KMS-11 (cell line): ENCODE measurements around the gene KCTD13.
"Not testable (repeated sequence)": the region's sequence is repeated elsewhere in the genome, so short reads cannot be mapped to it uniquely, and the experiment has no call there.

Source experiments
- H2AFZ ChIP-seq: fragments of 200-600 bp; sonication (generic); 2 replicates; pipeline ENCODE4 v1.6.1; 2016; ENCODE audit warnings: antibody characterized with exemption, mixed run types, low read depth
- H3K27ac ChIP-seq: fragments of 200-600 bp; sonication (generic); 2 replicates; pipeline ENCODE4 v1.6.1; 2016; ENCODE audit warnings: mild to moderate bottlenecking, mixed run types
- H3K27me3 ChIP-seq: fragments of 200-600 bp; sonication (generic); 2 replicates; pipeline ENCODE4 v1.6.1; 2017; ENCODE audit warnings: mild to moderate bottlenecking, low read depth, mixed run types, moderate library complexity; ENCODE audit not compliant: insufficient read depth
- H3K36me3 ChIP-seq: fragments of 200-600 bp; sonication (generic); 2 replicates; pipeline ENCODE4 v1.6.1; 2017; ENCODE audit warnings: mild to moderate bottlenecking, mixed run types; ENCODE audit not compliant: insufficient read depth
- H3K4me1 ChIP-seq: fragments of 200-600 bp; sonication (generic); 2 replicates; pipeline ENCODE4 v1.6.1; 2016; ENCODE audit warnings: mild to moderate bottlenecking, low read depth, mixed run types; ENCODE audit not compliant: poor library complexity, severe bottlenecking
- H3K4me2 ChIP-seq: fragments of 200-600 bp; sonication (generic); 2 replicates; pipeline ENCODE4 v1.7.0; 2016; ENCODE audit warnings: mild to moderate bottlenecking, mixed run types
- H3K4me3 ChIP-seq: fragments of 200-600 bp; sonication (generic); IDR thresholded peaks from 2 replicates; pipeline ENCODE4 v1.6.1; 2017; ENCODE audit warnings: low read depth, low read length, mixed read lengths; ENCODE audit not compliant: insufficient read depth
- H3K79me2 ChIP-seq: fragments of 200-600 bp; sonication (generic); 2 replicates; pipeline ENCODE4 v1.6.1; 2016; ENCODE audit warnings: low read depth, mixed run types; ENCODE audit not compliant: insufficient read depth
- H3K9ac ChIP-seq: fragments of 200-600 bp; sonication (generic); 2 replicates; pipeline ENCODE4 v1.6.1; 2016; ENCODE audit warnings: mild to moderate bottlenecking, mixed run types
- H4K20me1 ChIP-seq: fragments of 200-600 bp; sonication (generic); 2 replicates; pipeline ENCODE4 v1.6.1; 2016; ENCODE audit warnings: mild to moderate bottlenecking, mixed run types; ENCODE audit not compliant: insufficient read depth
- CTCF ChIP-seq: fragments of 200-600 bp; sonication (generic); conservative IDR thresholded peaks from 2 replicates; pipeline ENCODE4 v1.6.1; 2017; ENCODE audit warnings: low read depth, mild to moderate bottlenecking, antibody characterized with exemption, low read length, moderate library complexity, mixed read lengths

The KCTD13 gene

DNA sequence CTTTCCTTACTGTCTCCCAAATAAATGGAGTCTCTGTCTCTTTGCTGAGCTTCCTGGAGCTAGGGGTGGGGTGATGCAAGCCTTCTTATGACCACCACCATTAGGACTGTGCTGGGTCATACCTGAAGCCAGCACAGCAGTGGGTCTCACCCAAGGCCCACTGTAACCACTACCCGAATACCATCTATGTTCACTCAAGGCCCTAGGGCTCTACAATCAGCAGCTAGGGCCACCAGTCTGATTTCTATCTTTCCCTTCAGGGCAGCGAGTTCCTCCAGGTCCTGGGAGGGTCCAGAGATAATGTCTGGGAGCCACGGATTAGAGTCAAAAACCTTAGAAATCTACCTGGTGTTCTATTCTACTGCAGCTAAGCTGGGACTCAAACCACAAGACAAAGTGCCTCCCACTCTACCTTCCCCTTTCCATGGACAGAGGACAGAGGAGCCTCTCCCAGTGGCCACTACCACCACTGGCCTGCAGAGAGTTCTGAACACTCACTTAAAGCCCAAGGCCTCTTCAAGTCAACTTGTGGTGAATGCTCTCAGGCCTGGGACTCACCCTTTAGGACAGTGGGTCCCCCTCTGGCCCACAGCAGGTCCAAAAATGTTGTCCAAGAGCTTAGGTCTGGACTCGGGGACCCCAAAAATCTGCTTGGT is 24.9 kb upstream of the KCTD13 start:
- Histone ChIP-seq H3K27me3 (no peaks in the 10 kb centered on the region), H3K27ac (no peak overlapping the region), H3K4me1 (no peaks in the 10 kb centered on the region), H3K9ac (no peak overlapping the region), H3K79me2 (no peaks in the 10 kb centered on the region), H3K36me3 (no peaks in the 10 kb centered on the region), H4K20me1 (no peaks in the 10 kb centered on the region), H3K4me2 (no peak overlapping the region), H3K4me3 (no peak overlapping the region), H2AFZ (no peak overlapping the region)
- TF ChIP-seq CTCF, result no peak

GRCh38 chr16:29947897-29948296 is 21.9 kb upstream of the KCTD13 start:
- Histone ChIP-seq H3K27me3 (no peaks in the 10 kb centered on the region), H3K36me3 (no peaks in the 10 kb centered on the region)
- no peak for TF ChIP-seq CTCF

DNA sequence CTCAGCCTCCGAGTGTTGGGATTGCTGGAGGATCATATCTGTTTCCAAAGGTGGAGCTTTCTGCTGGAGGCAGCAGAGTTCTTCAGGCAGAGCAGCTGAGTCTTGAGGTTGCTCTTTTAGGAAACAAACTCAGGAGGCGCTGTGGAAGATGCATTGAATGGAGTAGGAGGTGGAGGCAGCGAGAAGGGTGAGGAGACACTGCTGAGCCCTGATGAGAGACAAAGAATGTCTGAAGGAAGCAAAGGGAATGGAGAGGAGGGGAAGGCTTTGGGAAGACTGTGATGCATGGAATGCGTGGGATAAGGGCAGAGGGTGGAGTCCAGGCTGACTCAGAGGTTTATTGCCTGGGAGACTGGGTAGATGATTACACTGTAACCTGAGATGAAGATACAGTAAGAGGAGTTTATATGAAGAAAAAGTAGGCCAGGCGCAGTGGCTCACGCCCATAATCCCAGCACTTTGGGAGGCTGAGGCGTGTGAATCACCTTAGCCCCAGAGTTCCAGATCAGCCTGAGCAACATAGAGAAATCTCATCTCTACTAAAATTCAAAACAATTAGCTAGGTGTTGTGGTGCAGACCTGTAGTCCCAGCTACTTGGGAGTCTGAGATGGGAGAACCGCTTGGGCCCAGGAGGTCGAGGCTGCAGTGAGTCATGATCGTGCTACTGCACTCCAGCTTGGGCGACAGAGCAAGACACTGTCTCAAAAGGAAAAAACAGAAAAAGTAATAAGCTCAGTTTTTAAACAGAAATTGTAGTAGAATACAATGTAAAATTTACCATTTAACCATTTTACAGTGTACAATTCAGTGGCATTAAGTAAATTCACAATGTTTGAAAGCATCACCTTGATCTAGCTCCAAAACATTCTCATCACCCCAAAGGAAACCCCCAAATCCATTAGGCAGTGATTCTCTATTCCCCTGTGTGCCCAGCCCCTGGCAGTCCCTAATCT is 18.1 kb upstream of the KCTD13 start:
- Histone ChIP-seq H3K9ac (no peak overlapping the region), H3K79me2 (no peaks in the 10 kb centered on the region), H3K36me3 (no peaks in the 10 kb centered on the region), H3K27me3 (no peaks in the 10 kb centered on the region), H3K27ac (no peak overlapping the region), H3K4me2 (no peak overlapping the region), H3K4me3 (no peak overlapping the region), H2AFZ (no peak overlapping the region), H4K20me1 (no peaks in the 10 kb centered on the region), H3K4me1 (no peaks in the 10 kb centered on the region)
- no peak for TF ChIP-seq CTCF

More at GRCh38 chr16:29947897-29948296, 21.9 kb upstream of the KCTD13 start:
- Histone ChIP-seq H3K4me2 (no peak overlapping the region), H3K9ac (no peak overlapping the region), H3K4me3 (no peak overlapping the region), H3K4me1 (no peaks in the 10 kb centered on the region), H3K79me2 (no peaks in the 10 kb centered on the region), H4K20me1 (no peaks in the 10 kb centered on the region), H2AFZ (no peak overlapping the region), H3K27ac (no peak overlapping the region)

GRCh38 chr16:29940656-29941055 is 14.6 kb upstream of the KCTD13 start:
- no peak overlapping the region for H2AFZ ChIP-seq
- no peaks in the 10 kb centered on the region for H3K36me3 ChIP-seq
- no peak overlapping the region for H3K27ac ChIP-seq
- H3K4me3 ChIP-seq, result no peak overlapping the region
- no peaks in the 10 kb centered on the region for H3K4me1 ChIP-seq
- H3K79me2 ChIP-seq, result no peaks in the 10 kb centered on the region
- no peaks in the 10 kb centered on the region for H3K27me3 ChIP-seq
- TF ChIP-seq CTCF, result no peak
- no peak overlapping the region for H3K9ac ChIP-seq
- H3K4me2 ChIP-seq, result no peak overlapping the region
- no peaks in the 10 kb centered on the region for H4K20me1 ChIP-seq

DNA sequence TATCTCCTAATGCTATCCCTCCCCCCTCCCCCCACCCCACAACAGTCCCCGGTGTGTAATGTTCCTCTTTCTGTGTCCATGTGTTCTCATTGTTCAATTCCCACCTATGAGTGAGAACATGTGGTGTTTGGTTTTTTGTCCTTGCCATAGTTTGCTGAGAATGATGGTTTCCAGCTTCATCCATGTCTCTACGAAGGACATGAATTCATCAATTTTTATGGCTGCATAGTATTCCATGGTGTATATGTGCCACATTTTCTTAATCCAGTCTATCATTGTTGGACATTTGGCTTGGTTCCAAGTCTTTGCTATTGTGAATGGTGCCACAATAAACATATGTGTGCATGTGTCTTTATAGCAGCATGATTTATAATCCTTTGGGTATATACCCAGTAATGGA is 5.7 kb upstream of the KCTD13 start:
- H3K4me1 ChIP-seq, result peaks cover 10% of the 10 kb centered on the region
- not testable (repeated sequence) for H3K27ac ChIP-seq, H3K36me3 ChIP-seq, H2AFZ ChIP-seq, H3K79me2 ChIP-seq, H3K4me3 ChIP-seq, H3K4me2 ChIP-seq, H3K9ac ChIP-seq, H3K27me3 ChIP-seq, H4K20me1 ChIP-seq
